ENCODE results near the gene ZSWIM5.
A peak's percentile ranks its signal among the peaks of the same experiment; 100 is the strongest.

The ZSWIM5 gene

DNA sequence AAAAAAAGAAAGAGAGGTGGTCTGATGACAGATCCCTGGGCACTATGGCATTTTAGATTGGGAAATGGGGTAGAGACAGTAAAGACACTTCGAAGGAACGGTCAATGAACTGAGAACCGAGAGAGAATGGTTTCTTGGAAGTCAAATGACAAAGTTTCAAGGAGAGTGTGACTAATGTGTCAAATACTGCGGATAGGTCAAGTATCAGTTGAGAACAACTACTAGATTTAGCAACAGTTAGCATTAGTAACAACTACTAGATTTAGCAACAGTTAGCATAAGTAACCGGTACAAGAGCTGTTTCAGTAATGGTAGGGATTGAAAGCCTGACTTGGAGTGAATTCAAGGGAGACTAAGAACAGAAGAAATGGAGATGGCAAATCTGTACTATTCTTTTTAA is 159.4 kb downstream of the ZSWIM5 start:
- Histone ChIP-seq H3K27ac (ENCODE audit: extremely low read depth, low read depth, low read length) (no peak overlapping the region), H3K36me3 (ENCODE audit: control insufficient read depth in 2 of 2, insufficient read depth in 1 of 2, low read length in 2 of 2) (peaks cover 0 to 10% of the 10 kb centered on the region in 2 experiments; a peak in 1 of 3 replicates), H3K4me3 (ENCODE audit: low read depth, low read length) (no peak overlapping the region), H3K9me3 (ENCODE audit: control insufficient read depth, insufficient read depth, low read depth, low read length) (no peaks in the 10 kb centered on the region), H3K4me1 (ENCODE audit: control insufficient read depth, insufficient read depth, low read length) (no peaks in the 10 kb centered on the region)
- POLR2A ChIA-PET, result no interaction called here
- CTCF ChIA-PET, result no interaction called here
- no peak for TF ChIP-seq ZNF561 (tag by site-specific recombination; IDR thresholded peaks at IDR 0.05; ENCODE audit: borderline replicate concordance)
- TF ChIP-seq SCRT2 (tag by site-specific recombination; IDR thresholded peaks at IDR 0.05), result 0 out of 2 replicates have a peak, but pooled peaks have one; percentile 20

DNA sequence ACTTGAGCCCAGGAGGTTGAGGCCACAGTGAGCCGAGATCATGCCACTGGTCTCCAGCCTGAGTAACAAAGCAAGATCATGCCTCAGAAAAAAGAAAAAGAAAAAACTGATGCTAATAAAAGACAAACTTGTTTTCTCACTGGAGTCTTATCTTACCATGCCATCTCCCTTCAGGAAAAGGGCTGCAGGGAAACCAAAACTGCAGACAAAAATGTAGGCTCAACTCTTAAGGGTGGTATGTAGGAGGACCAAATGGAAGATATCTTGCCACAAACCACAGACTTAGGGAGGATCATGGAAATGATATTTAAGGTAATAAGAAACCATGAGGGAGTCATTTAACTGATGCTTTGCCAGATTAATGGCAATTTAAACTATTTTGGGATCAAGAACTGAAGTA is 161.5 kb downstream of the ZSWIM5 start:
- CTCF ChIA-PET, result no interaction called here
- Histone ChIP-seq H3K27ac (ENCODE audit: extremely low read depth, low read depth, low read length) (no peak overlapping the region), H3K4me3 (ENCODE audit: low read depth, low read length) (no peak overlapping the region), H3K4me1 (ENCODE audit: control insufficient read depth, insufficient read depth, low read length) (no peaks in the 10 kb centered on the region), H3K9me3 (ENCODE audit: control insufficient read depth, insufficient read depth, low read depth, low read length) (no peaks in the 10 kb centered on the region), H3K36me3 (ENCODE audit: control insufficient read depth in 2 of 2, insufficient read depth in 1 of 2, low read length in 2 of 2) (peaks cover 0 to 10% of the 10 kb centered on the region in 2 experiments; a peak in 1 of 3 replicates)
- TF ChIP-seq ZNF561 (tag by site-specific recombination; IDR thresholded peaks at IDR 0.05; ENCODE audit: borderline replicate concordance) (no peak), SCRT2 (tag by site-specific recombination; IDR thresholded peaks at IDR 0.05) (no peak), HOXC10 (CRISPR knock-in tag; IDR thresholded peaks at IDR 0.05) (no peak), OSR2 (tag by site-specific recombination; IDR thresholded peaks at IDR 0.05) (no peak), GLIS1 (tag by site-specific recombination; IDR thresholded peaks at IDR 0.05) (no peak), ZNF747 (tag by site-specific recombination; IDR thresholded peaks at IDR 0.05) (no peak), ZNF777 (tag by site-specific recombination; IDR thresholded peaks at IDR 0.05; ENCODE audit: borderline replicate concordance) (no peak), ZNF394 (tag by site-specific recombination; IDR thresholded peaks at IDR 0.05; ENCODE audit: borderline replicate concordance) (no peak), ZNF391 (tag by site-specific recombination; IDR thresholded peaks at IDR 0.05; ENCODE audit: borderline replicate concordance, low read depth) (no peak), ZNF626 (tag by site-specific recombination; IDR thresholded peaks at IDR 0.05) (no peak), SP2 (tag by site-specific recombination; IDR thresholded peaks at IDR 0.05) (no peak), ZNF350 (tag by site-specific recombination; IDR thresholded peaks at IDR 0.05) (no peak), MZF1 (tag by site-specific recombination; IDR thresholded peaks at IDR 0.05; ENCODE audit: borderline replicate concordance) (no peak), ZNF555 (tag by site-specific recombination; conservative IDR thresholded peaks at IDR 0.05) (no peak), KLF10 (tag by site-specific recombination; IDR thresholded peaks at IDR 0.05) (no peak), ZNF214 (tag by site-specific recombination; IDR thresholded peaks at IDR 0.05; ENCODE audit: borderline replicate concordance) (no peak)
- TF ChIP-seq, protein P1, sequence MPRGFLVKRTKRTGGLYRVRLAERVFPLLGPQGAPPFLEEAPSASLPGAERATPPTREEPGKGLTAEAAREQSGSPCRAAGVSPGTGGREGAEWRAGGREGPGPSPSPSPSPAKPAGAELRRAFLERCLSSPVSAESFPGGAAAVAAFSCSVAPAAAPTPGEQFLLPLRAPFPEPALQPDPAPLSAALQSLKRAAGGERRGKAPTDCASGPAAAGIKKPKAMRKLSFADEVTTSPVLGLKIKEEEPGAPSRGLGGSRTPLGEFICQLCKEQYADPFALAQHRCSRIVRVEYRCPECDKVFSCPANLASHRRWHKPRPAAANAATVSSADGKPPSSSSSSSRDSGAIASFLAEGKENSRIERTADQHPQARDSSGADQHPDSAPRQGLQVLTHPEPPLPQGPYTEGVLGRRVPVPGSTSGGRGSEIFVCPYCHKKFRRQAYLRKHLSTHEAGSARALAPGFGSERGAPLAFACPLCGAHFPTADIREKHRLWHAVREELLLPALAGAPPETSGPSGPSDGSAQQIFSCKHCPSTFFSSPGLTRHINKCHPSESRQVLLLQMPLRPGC (tag by site-specific recombination; IDR thresholded peaks at IDR 0.05), result no peak
- TF ChIP-seq, protein P2, sequence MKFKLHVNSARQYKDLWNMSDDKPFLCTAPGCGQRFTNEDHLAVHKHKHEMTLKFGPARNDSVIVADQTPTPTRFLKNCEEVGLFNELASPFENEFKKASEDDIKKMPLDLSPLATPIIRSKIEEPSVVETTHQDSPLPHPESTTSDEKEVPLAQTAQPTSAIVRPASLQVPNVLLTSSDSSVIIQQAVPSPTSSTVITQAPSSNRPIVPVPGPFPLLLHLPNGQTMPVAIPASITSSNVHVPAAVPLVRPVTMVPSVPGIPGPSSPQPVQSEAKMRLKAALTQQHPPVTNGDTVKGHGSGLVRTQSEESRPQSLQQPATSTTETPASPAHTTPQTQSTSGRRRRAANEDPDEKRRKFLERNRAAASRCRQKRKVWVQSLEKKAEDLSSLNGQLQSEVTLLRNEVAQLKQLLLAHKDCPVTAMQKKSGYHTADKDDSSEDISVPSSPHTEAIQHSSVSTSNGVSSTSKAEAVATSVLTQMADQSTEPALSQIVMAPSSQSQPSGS (tag by site-specific recombination; IDR thresholded peaks at IDR 0.05; ENCODE audit: low read depth), result no peak
- TF ChIP-seq, protein P3, sequence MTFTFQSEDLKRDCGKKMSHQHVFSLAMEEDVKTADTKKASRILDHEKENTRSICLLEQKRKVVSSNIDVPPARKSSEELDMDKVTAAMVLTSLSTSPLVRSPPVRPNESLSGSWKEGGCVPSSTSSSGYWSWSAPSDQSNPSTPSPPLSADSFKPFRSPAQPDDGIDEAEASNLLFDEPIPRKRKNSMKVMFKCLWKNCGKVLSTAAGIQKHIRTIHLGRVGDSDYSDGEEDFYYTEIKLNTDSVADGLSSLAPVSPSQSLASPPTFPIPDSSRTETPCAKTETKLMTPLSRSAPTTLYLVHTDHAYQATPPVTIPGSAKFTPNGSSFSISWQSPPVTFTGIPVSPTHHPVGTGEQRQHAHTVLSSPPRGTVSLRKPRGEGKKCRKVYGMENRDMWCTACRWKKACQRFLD (tag by site-specific recombination; IDR thresholded peaks at IDR 0.05), result no peak
- POLR2A ChIA-PET, result no interaction called here

Data from HEK293 (cell line).